Endothelial cell of umbilical vein (primary cell): ENCODE data around the gene ITPRIP. TPM values are rescaled to one million over a fixed set of nuclear protein-coding genes. Genes with fewer than 3 reads are reported as not detected.
A peak's percentile ranks its signal among the peaks of the same experiment; 100 is the strongest.

Experiments
- BruUV-seq: library from RNA; stranded (reverse); fragments of 400-500 nt; replicated peaks from 2 replicates; lab custom pipeline; 2021; lab: Mats Ljungman, UMichigan
- CTCF ChIA-PET: fragments of 300-600, 350-600 bp; sonication (Branson Sonifier 250); formaldehyde crosslinking; loops from one replicate; lab custom pipeline; 2021; ENCODE audit warnings: antibody characterized with exemption, inconsistent platforms; lab: Charles Lee
- POLR2A ChIA-PET: fragments of 300-600, 350-600 bp; sonication (Branson Sonifier 250); formaldehyde crosslinking; loops from one replicate; lab custom pipeline; 2021; ENCODE audit warnings: antibody characterized with exemption, inconsistent platforms; lab: Charles Lee
- DNase-seq: peaks from one replicate; pipeline ENCODE4 v3.0.0-alpha.2; 2011; ENCODE audit warnings: low read depth, low spot score
- FAIRE-seq: peaks from 2 replicates; lab custom pipeline; 2011; peaks lifted over from hg19 to GRCh38; lab: Jason Lieb, UNC
- H2AFZ ChIP-seq: 2 replicates; pipeline ENCODE4 v1.6.0; 2012; ENCODE audit warnings: low read depth, low read length, control low read depth, inconsistent platforms
- H3K27ac ChIP-seq: 2 replicates; pipeline ENCODE4 v1.5.1; 2011; ENCODE audit warnings: low read depth, mild to moderate bottlenecking, control low read depth, low read length, moderate library complexity; ENCODE audit not compliant: insufficient read depth
- H3K27me3 ChIP-seq, 2 experiments: 2 replicates each; pipeline versions ENCODE4 v1.6.0 to v1.6.1; 2011; ENCODE audit warnings: low read length in 2 of 2, mixed read lengths in 1 of 2; ENCODE audit not compliant: control insufficient read depth in 2 of 2, insufficient read depth in 2 of 2
- H3K36me3 ChIP-seq, 2 experiments: 2 replicates in 1 of 2; 3 replicates in 1 of 2; pipeline ENCODE4 v1.5.1; 2011; ENCODE audit warnings: low read length in 2 of 2, mild to moderate bottlenecking in 1 of 2, moderate library complexity in 1 of 2; ENCODE audit not compliant: control insufficient read depth in 2 of 2, insufficient read depth in 2 of 2; ENCODE audit errors: extremely low read depth in 1 of 2
- H3K4me1 ChIP-seq: 3 replicates; pipeline ENCODE4 v1.5.1; 2011; ENCODE audit warnings: mild to moderate bottlenecking, low read length; ENCODE audit not compliant: control insufficient read depth, insufficient read depth; ENCODE audit errors: extremely low read depth
- H3K4me2 ChIP-seq: 2 replicates; pipeline ENCODE4 v1.6.1; 2011; ENCODE audit warnings: low read length, control low read depth, mixed read lengths; ENCODE audit not compliant: insufficient read depth
- H3K4me3 ChIP-seq, 3 experiments: fragments of 200-600 bp in 1 of 3; sonication (generic), shearing (Covaris generic) in 1 of 3; replicated peaks in 1 of 3; 2 replicates each; pipeline ENCODE4 v1.5.1; 2011 to 2016; ENCODE audit warnings: control low read depth in 3 of 3, low read length in 3 of 3, mild to moderate bottlenecking in 2 of 3, inconsistent platforms in 1 of 3, low read depth in 1 of 3, moderate library complexity in 1 of 3; ENCODE audit not compliant: insufficient read depth in 1 of 3
- H3K79me2 ChIP-seq: 2 replicates; pipeline ENCODE4 v1.6.0; 2012; ENCODE audit warnings: low read length, inconsistent platforms; ENCODE audit not compliant: control insufficient read depth, insufficient read depth
- H3K9ac ChIP-seq: replicated peaks from 2 replicates; pipeline ENCODE3; 2011; ENCODE audit warnings: low read length, control low read depth; ENCODE audit not compliant: insufficient read depth; ENCODE audit errors: extremely low read depth
- H3K9me1 ChIP-seq: replicated peaks from 3 replicates; pipeline ENCODE4 v1.6.0; 2011; ENCODE audit warnings: mild to moderate bottlenecking, low read length; ENCODE audit not compliant: control insufficient read depth, insufficient read depth; ENCODE audit errors: extremely low read depth
- H3K9me3 ChIP-seq: replicated peaks from 2 replicates; pipeline ENCODE4 v1.5.1; 2012; ENCODE audit warnings: low read length, inconsistent platforms; ENCODE audit not compliant: control insufficient read depth, insufficient read depth
- H4K20me1 ChIP-seq: replicated peaks from 2 replicates; pipeline ENCODE3; 2011; ENCODE audit warnings: mild to moderate bottlenecking, low read length; ENCODE audit not compliant: control insufficient read depth, insufficient read depth; ENCODE audit errors: extremely low read depth
- GATA2 ChIP-seq: IDR thresholded peaks from 2 replicates; pipeline ENCODE4 v1.7.0; 2011; ENCODE audit warnings: low read depth, mild to moderate bottlenecking, moderate library complexity, mixed read lengths, low read length; ENCODE audit not compliant: insufficient read length, insufficient read depth
- JUN ChIP-seq: IDR thresholded peaks from 2 replicates; pipeline ENCODE4 v1.6.1; 2011; ENCODE audit warnings: borderline replicate concordance, low read depth; ENCODE audit not compliant: insufficient read length, insufficient read depth
- POLR2A ChIP-seq: IDR thresholded peaks from 2 replicates; pipeline ENCODE4 v1.6.1; 2012; ENCODE audit warnings: low read depth, mild to moderate bottlenecking, control low read depth, low read length
- dilution Hi-C: fragments of 300-500 bp; cut with MboI; formaldehyde crosslinking; loops from one replicate; pipeline ENCODE4 v1.15.0; 2019; ENCODE audit warnings: low sequenced_read_pairs; ENCODE audit not compliant: extremely low pct_ligation_motif_present
- intact Hi-C: fragments of 100-400 bp; cut with micrococcal nuclease; formaldehyde crosslinking; loops from one replicate; pipeline ENCODE4 v1.10.0; 2022
- polyA plus RNA-seq, 4 experiments: library from polyadenylated mRNA; depleted of rRNA in 3 of 4; stranded (reverse) in 3 of 4; unstranded in 1 of 4; fragments of >200 nt; gene quantifications; 2 replicates each; pipeline versions ENCODE4 v1.2.1 to v1.2.3, GENCODE V29; 2011 to 2012; ENCODE audit warnings: missing spikeins in 1 of 4
- total RNA-seq: library from RNA; stranded (reverse); gene quantifications from 2 replicates; pipeline ENCODE4 v1.2.3, GENCODE V29; 2021
- TF ChIP-seq, protein P1 (sequence below), 2 donors: IDR thresholded peaks; 1 replicate in 1 of 2; 2 replicates in 1 of 2; pipeline ENCODE4 v1.5.1; 2011; ENCODE audit warnings: low read length in 2 of 2, mild to moderate bottlenecking in 2 of 2, moderate library complexity in 2 of 2, control low read depth in 1 of 2, inconsistent platforms in 1 of 2, low read depth in 1 of 2; ENCODE audit not compliant: insufficient read depth in 1 of 2; ENCODE audit errors: extremely low read depth in 1 of 2

Gene ITPRIP
- total and polyA plus RNA-seq, 2 donors (not counting 3 experiments of a cell fraction or from before 2014, with no cell fraction given): 31.4 to 33.2 TPM

DNA sequence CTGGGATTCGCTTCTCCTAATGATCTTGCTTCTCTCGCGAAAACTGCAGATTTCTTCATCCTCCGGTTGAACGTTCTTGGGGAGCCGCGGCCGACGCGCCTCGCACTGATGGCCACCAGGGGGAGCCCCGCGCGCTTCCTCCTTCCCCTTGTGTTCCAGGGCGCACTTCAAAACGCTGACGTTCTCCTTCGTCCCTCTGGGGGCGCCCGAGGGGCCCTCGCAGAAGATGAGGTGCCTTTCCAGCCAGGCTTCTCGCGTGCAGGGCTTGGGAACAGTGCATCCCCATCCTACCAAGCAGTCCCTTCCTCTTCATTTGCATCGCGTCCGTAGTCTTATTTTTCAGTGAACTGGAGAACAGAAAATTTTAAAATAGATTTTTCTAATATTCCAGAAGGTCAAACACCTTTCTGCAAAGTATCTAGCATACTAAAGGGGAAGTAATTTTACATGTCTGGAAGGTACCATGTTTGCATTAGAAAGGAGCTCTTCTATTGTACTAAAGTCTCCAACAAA lies 46.8 kb downstream of the ITPRIP start:
- FAIRE-seq (peak; percentile 93), DNase-seq (peak; percentile 84)
- Histone ChIP-seq H3K36me3 (no peaks in the 10 kb centered on the region), H3K9me3 (no peaks in the 10 kb centered on the region), H4K20me1 (no peaks in the 10 kb centered on the region), H3K4me1 (peaks cover 22% of the 10 kb centered on the region), H3K9me1 (no peaks in the 10 kb centered on the region), H3K27ac (no peak overlapping the region), H3K4me3 (no peak overlapping the region), H3K9ac (no peak overlapping the region), H2AFZ (peak overlapping the region; percentile 78), H3K79me2 (no peaks in the 10 kb centered on the region), H3K4me2 (no peak overlapping the region), H3K27me3 (peaks cover 4 to 9% of the 10 kb centered on the region in 2 experiments)
- BruUV-seq: no TSS peak
- TF ChIP-seq JUN: no peak
- TF ChIP-seq, protein P1, sequence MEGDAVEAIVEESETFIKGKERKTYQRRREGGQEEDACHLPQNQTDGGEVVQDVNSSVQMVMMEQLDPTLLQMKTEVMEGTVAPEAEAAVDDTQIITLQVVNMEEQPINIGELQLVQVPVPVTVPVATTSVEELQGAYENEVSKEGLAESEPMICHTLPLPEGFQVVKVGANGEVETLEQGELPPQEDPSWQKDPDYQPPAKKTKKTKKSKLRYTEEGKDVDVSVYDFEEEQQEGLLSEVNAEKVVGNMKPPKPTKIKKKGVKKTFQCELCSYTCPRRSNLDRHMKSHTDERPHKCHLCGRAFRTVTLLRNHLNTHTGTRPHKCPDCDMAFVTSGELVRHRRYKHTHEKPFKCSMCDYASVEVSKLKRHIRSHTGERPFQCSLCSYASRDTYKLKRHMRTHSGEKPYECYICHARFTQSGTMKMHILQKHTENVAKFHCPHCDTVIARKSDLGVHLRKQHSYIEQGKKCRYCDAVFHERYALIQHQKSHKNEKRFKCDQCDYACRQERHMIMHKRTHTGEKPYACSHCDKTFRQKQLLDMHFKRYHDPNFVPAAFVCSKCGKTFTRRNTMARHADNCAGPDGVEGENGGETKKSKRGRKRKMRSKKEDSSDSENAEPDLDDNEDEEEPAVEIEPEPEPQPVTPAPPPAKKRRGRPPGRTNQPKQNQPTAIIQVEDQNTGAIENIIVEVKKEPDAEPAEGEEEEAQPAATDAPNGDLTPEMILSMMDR (IDR thresholded peaks at IDR 0.05; ENCODE audit: extremely low read depth in 1 of 2, insufficient read depth in 1 of 2, low read depth in 1 of 2, low read length in 2 of 2): peak; percentile 100
- ChIA-PET CTCF (interaction anchor here (0.7 to 8.8 kb wide), 16 partner anchors 8 to 60 kb away, joined by 3 to 136 read pairs (median 8); partner anchors contain the start of genes CFAP58 and ITPRIP), POLR2A (no interaction called here)
- dilution Hi-C loops (no loop called here), intact Hi-C loops (loop anchor here (1.0 kb wide), 3 partner anchors 9 to 59 kb away; no protein-coding TSS in a partner anchor)

DNA sequence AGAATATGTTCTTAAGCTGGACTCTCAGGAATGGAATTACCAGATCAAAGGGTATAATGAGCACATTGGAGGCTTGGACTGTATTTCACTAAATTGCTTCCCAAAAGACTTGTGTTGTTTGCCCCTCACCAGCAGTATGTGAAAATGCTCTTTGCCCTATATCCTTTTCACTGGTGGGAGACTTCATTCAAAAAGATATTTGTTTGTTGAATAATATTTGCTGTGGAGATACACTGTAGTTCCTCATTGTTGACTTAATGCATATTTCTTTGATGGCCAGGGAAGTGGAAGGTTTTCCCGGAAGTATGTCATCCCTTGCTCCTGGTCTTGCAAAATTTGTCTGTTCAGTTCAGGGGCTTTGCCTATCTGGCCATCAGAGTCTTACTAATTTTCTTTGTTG lies 49.9 kb downstream of the ITPRIP start:
- Histone ChIP-seq H3K4me1 (peaks cover 12% of the 10 kb centered on the region), H3K9me3 (no peaks in the 10 kb centered on the region), H3K79me2 (no peaks in the 10 kb centered on the region), H3K4me3 (no peak overlapping the region), H3K4me2 (no peak overlapping the region), H4K20me1 (no peaks in the 10 kb centered on the region), H3K9me1 (no peaks in the 10 kb centered on the region), H3K36me3 (no peaks in the 10 kb centered on the region), H3K27ac (no peak overlapping the region), H3K9ac (no peak overlapping the region), H3K27me3 (peaks cover 9 to 13% of the 10 kb centered on the region in 2 experiments), H2AFZ (no peak overlapping the region)
- ChIA-PET CTCF (interaction anchor here (6.6 kb wide), 1 partner anchor 13 kb away, joined by 57 read pairs; no protein-coding TSS in a partner anchor), POLR2A (interaction anchor here (1.0 kb wide), 1 partner anchor 15 kb away, joined by 3 read pairs; no protein-coding TSS in a partner anchor)
- TF ChIP-seq GATA2 (no peak), POLR2A (no peak)
- no peak for DNase-seq
- no peak for FAIRE-seq
- dilution Hi-C loops: no loop called here
- BruUV-seq: no TSS peak
- intact Hi-C loops: no loop called here
